Hepatocyte (in vitro differentiated cells): ENCODE measurements around the gene EML6.

Experiments
- CTCF ChIP-seq: fragments of 200-600 bp; sonication (generic); IDR thresholded peaks from 2 replicates; pipeline ENCODE4 v1.5.1; 2016; ENCODE audit warnings: antibody characterized with exemption, mild to moderate bottlenecking; ENCODE audit not compliant: poor library complexity
- EZH2 ChIP-seq: fragments of 200-600 bp; sonication (generic); IDR thresholded peaks from 2 replicates; pipeline ENCODE4 v1.6.1; 2016; ENCODE audit warnings: antibody characterized with exemption, mild to moderate bottlenecking, borderline replicate concordance

- no peak for TF ChIP-seq CTCF
- TF ChIP-seq EZH2: no peak
Observed at GRCh38 chr2:54810246-54810645, 86.8 kb downstream of the EML6 start.
